NCI-H128 (cell line): ENCODE data around the gene TPP1.
A peak's percentile ranks its signal among the peaks of the same experiment; 100 is the strongest.

Source experiments
- DNase-seq: peaks from one replicate; lab custom pipeline; 2025; ENCODE audit not compliant: unreplicated experiment; lab: John Stamatoyannopoulos, UW

Gene TPP1

GRCh38 chr11:6612213-6613041, 6.8 kb downstream of the TPP1 start, which contains the start of gene TAF10:
TAF10 (minus strand) TSS chr11:6612216; CDS start chr11:6612189, 27 bp downstream.
- peak; percentile 91 for DNase-seq

GRCh38 chr11:6611963-6612212, 7.3 kb downstream of the TPP1 start:
- no peak for DNase-seq

- no peak for DNase-seq
Measured at GRCh38 chr11:6611092-6611962, 7.9 kb downstream of the TPP1 start.

- DNase-seq = no peak
Measured at GRCh38 chr11:6610591-6610990, 8.6 kb downstream of the TPP1 start.

GRCh38 chr11:6609502-6610015, 9.7 kb downstream of the TPP1 start:
- DNase-seq = no peak

- no peak for DNase-seq
Measured at GRCh38 chr11:6608726-6609501, 10.3 kb downstream of the TPP1 start.

GRCh38 chr11:6608011-6608410, 11.2 kb downstream of the TPP1 start:
- no peak for DNase-seq

- DNase-seq = no peak
Measured at GRCh38 chr11:6607190-6607795, 11.9 kb downstream of the TPP1 start.

- DNase-seq = no peak
Measured at GRCh38 chr11:6606471-6607189, 12.6 kb downstream of the TPP1 start.

- no peak for DNase-seq
Measured at GRCh38 chr11:6604790-6605189, 14.4 kb downstream of the TPP1 start.

- DNase-seq = no peak
Measured at GRCh38 chr11:6604081-6604626, 15.1 kb downstream of the TPP1 start.

- peak; percentile 72 for DNase-seq
Measured at GRCh38 chr11:6603287-6604080, 15.7 kb downstream of the TPP1 start, which contains the start of the genes ILK and RRP8. ILK (plus strand) TSS chr11:6603774; CDS start chr11:6604272, 498 bp downstream. RRP8 (minus strand) TSS chr11:6603616; CDS start chr11:6603502, 114 bp downstream.

GRCh38 chr11:6602096-6602940, 16.9 kb downstream of the TPP1 start:
- DNase-seq = no peak

GRCh38 chr11:6601041-6601461, 18.2 kb downstream of the TPP1 start:
- DNase-seq = no peak

- no peak for DNase-seq
Measured at GRCh38 chr11:6599881-6600390, 19.3 kb downstream of the TPP1 start.

GRCh38 chr11:6599449-6599848, 19.8 kb downstream of the TPP1 start:
- no peak for DNase-seq

- DNase-seq = no peak
Measured at GRCh38 chr11:6598555-6598954, 20.7 kb downstream of the TPP1 start.
